GM12878 (cell line): ENCODE data around the gene CNNM3. TPM values are rescaled to one million over a fixed set of nuclear protein-coding genes. Genes with fewer than 3 reads are reported as not detected.

Source experiments
- ATAC-seq: fragments of 200-7000 bp; cut with Tn5 transposase; 3 replicates; pipeline ENCODE4 v1.9.1; 2020; ENCODE audit warnings: mild to moderate bottlenecking, moderate library complexity
- BruUV-seq: library from RNA; stranded (reverse); fragments of 400-500 nt; replicated peaks from 2 replicates; lab custom pipeline; 2021; lab: Mats Ljungman, UMichigan
- CTCF ChIA-PET: fragments of 300-600 bp; sonication (Branson Sonifier 250); formaldehyde crosslinking; extraction: SDS; loops from one replicate; lab custom pipeline; 2021; ENCODE audit warnings: inconsistent platforms; lab: Yijun Ruan, JAX
- POLR2A ChIA-PET: fragments of 350-600 bp; formaldehyde crosslinking; extraction: SDS; loops from one replicate; lab custom pipeline; 2021; ENCODE audit warnings: inconsistent platforms; lab: Charles Lee
- RAD21 ChIA-PET: fragments of 300-600 bp; sonication (Branson Sonifier 250); formaldehyde crosslinking; loops from one replicate; lab custom pipeline; 2023; ENCODE audit warnings: antibody characterized with exemption; ENCODE audit not compliant: unreplicated experiment; lab: Charles Lee
- SMC1A ChIA-PET: fragments of 300-600 bp; sonication (Branson Sonifier 250); formaldehyde crosslinking; loops from one replicate; lab custom pipeline; 2023; ENCODE audit not compliant: unreplicated experiment, uncharacterized antibody; lab: Charles Lee
- DNase-seq: peaks from one replicate; pipeline ENCODE4 v3.0.0-alpha.2; 2011; ENCODE audit warnings: low read depth, low spot score
- FAIRE-seq: peaks from 3 replicates; lab custom pipeline; 2011; peaks lifted over from hg19 to GRCh38; lab: Jason Lieb, UNC
- H2AFZ ChIP-seq: 2 replicates; pipeline ENCODE4 v1.6.0; 2011; ENCODE audit warnings: low read depth, low read length, control low read depth; ENCODE audit not compliant: control insufficient read depth
- H3K27ac ChIP-seq: 2 replicates; pipeline ENCODE4 v1.5.1; 2011; ENCODE audit warnings: control low read depth; ENCODE audit not compliant: control insufficient read depth, insufficient read depth
- H3K27me3 ChIP-seq, 2 experiments: replicated peaks in 1 of 2; 2 replicates each; pipeline versions ENCODE4 v1.6.0 to v1.6.1; 2011; ENCODE audit warnings: low read length in 1 of 2; ENCODE audit not compliant: control insufficient read depth in 2 of 2, insufficient read depth in 2 of 2
- H3K36me3 ChIP-seq, 2 experiments: 2 replicates each; pipeline ENCODE4 v1.5.1; 2011; ENCODE audit warnings: low read length in 1 of 2; ENCODE audit not compliant: control insufficient read depth in 2 of 2, insufficient read depth in 2 of 2
- H3K4me1 ChIP-seq: 2 replicates; pipeline ENCODE4 v1.6.1; 2011; ENCODE audit warnings: mild to moderate bottlenecking, low read length, moderate library complexity, mixed read lengths; ENCODE audit not compliant: control insufficient read depth, insufficient read depth
- H3K4me2 ChIP-seq: 2 replicates; pipeline ENCODE4 v1.6.0; 2011; ENCODE audit warnings: control low read depth; ENCODE audit not compliant: control insufficient read depth, insufficient read depth
- H3K4me3 ChIP-seq: fragments of 200-600 bp; sonication (generic); 2 replicates; pipeline ENCODE4 v1.5.1; 2016
- H3K79me2 ChIP-seq: 2 replicates; pipeline ENCODE4 v1.6.0; 2011; ENCODE audit warnings: low read length; ENCODE audit not compliant: control insufficient read depth, insufficient read depth
- H3K9ac ChIP-seq: 2 replicates; pipeline ENCODE4 v1.8.0; 2011; ENCODE audit warnings: low read length, control low read depth, mixed read lengths; ENCODE audit not compliant: control insufficient read depth, insufficient read depth
- H3K9me3 ChIP-seq: replicated peaks from 3 replicates; pipeline ENCODE4 v1.5.1; 2011; ENCODE audit warnings: mild to moderate bottlenecking, low read length; ENCODE audit not compliant: control insufficient read depth, insufficient read depth
- H4K20me1 ChIP-seq: 2 replicates; pipeline ENCODE4 v1.6.0; 2011; ENCODE audit not compliant: control insufficient read depth, insufficient read depth
- CHD4 ChIP-seq: fragments of 200-600 bp; sonication (generic); IDR thresholded peaks from 2 replicates; pipeline ENCODE4 v1.6.1; 2016; ENCODE audit warnings: mild to moderate bottlenecking
- CTCF ChIP-seq, 3 experiments: IDR thresholded peaks in 2 of 3; conservative IDR thresholded peaks in 1 of 3; 2 replicates each; pipeline ENCODE4 v1.5.1; 2011; ENCODE audit warnings: low read depth in 3 of 3, low read length in 3 of 3, mild to moderate bottlenecking in 3 of 3, control low read depth in 2 of 3, moderate library complexity in 2 of 3, inconsistent platforms in 1 of 3, mixed read lengths in 1 of 3; ENCODE audit not compliant: control insufficient read depth in 2 of 3, insufficient read depth in 1 of 3; ENCODE audit errors: extremely low read depth in 1 of 3
- E2F4 ChIP-seq: IDR thresholded peaks from 2 replicates; pipeline ENCODE4 v1.6.1; 2012; ENCODE audit warnings: low read depth, low read length, improper control_type of control experiment
- IKZF1 ChIP-seq: fragments of 450-650 bp; conservative IDR thresholded peaks from 2 replicates; pipeline ENCODE4 v1.6.1; 2017; ENCODE audit warnings: antibody characterized with exemption, mild to moderate bottlenecking
- JUNB ChIP-seq: IDR thresholded peaks from 2 replicates; pipeline ENCODE4 v1.6.1; 2016; ENCODE audit warnings: antibody characterized with exemption, mild to moderate bottlenecking
- PAX8 ChIP-seq: fragments of 450-650 bp; IDR thresholded peaks from 2 replicates; pipeline ENCODE4 v1.6.1; 2017; ENCODE audit warnings: mild to moderate bottlenecking, moderate library complexity
- PBX3 ChIP-seq: IDR thresholded peaks from 2 replicates; pipeline ENCODE4 v1.6.1; 2011; ENCODE audit warnings: mild to moderate bottlenecking, low read depth, low read length, moderate library complexity; ENCODE audit not compliant: insufficient replicate concordance
- PML ChIP-seq: IDR thresholded peaks from 2 replicates; pipeline ENCODE4 v1.6.1; 2012; ENCODE audit warnings: low read length, inconsistent platforms
- ZNF207 ChIP-seq: fragments of 450-650 bp; IDR thresholded peaks from 2 replicates; pipeline ENCODE4 v1.6.1; 2014; ENCODE audit warnings: antibody characterized with exemption, mild to moderate bottlenecking, borderline replicate concordance
- WGBS: methylation state at CpG from one replicate; pipeline ENCODE4 v1.1.6; 2016; ENCODE audit warnings: low lambda C conversion rate; ENCODE audit not compliant: insufficient replicate concordance, insufficient coverage; ENCODE audit errors: missing lambda C conversion rate; 5-methylcytosine and 5-hydroxymethylcytosine counted together
- in situ Hi-C: fragments of 300-500 bp; cut with MboI; formaldehyde crosslinking; loops from 9 replicates; pipeline ENCODE4 v1.14.3; 2018; ENCODE audit warnings: mixed read lengths
- intact Hi-C: fragments of 100-400 bp; cut with micrococcal nuclease; formaldehyde crosslinking; loops from one replicate; pipeline ENCODE4 v1.14.2; 2022; ENCODE audit not compliant: unreplicated experiment
- polyA plus RNA-seq, 11 experiments: library from polyadenylated mRNA; depleted of rRNA in 4 of 11; unstranded in 6 of 11; stranded (reverse) in 5 of 11; fragments of >200 nt; fragmentation: Nextera tagmentation in 4 of 11; fragmentation: Illumina TruSeq in 1 of 11; extraction: Ambion mirVana in 4 of 11; extraction: Trizol in 1 of 11; gene quantifications; 1 replicate in 1 of 11; 2 replicates in 10 of 11; pipeline versions ENCODE4 v1.2.1 to v1.2.3, GENCODE V29; 2011 to 2016; ENCODE audit warnings: inconsistent platforms in 2 of 11, missing spikeins in 2 of 11, low read depth in 1 of 11
- total RNA-seq, 4 experiments: library from RNA; depleted of rRNA in 3 of 4; stranded (reverse); fragments of >200 nt in 3 of 4; fragmentation: Illumina TruSeq in 1 of 4; extraction: Trizol in 1 of 4; gene quantifications; 2 replicates each; pipeline versions ENCODE4 v1.2.1 to v1.2.3, GENCODE V29; 2013 to 2021
- TF ChIP-seq, protein P1 (sequence below): IDR thresholded peaks from 2 replicates; pipeline ENCODE4 v1.6.1; 2011; ENCODE audit warnings: low read depth, low read length, improper control_type of control experiment, borderline replicate concordance

Gene CNNM3
- total and polyA plus RNA-seq, 10 of the 15 experiments (the other 5 are each of a cell fraction or from before 2014, with no cell fraction given): 0.72 to 14.3 (median 4.0) TPM

GRCh38 chr2:96826546-96827278 lies 10.6 kb downstream of the CNNM3 start (continued):
- TF ChIP-seq, protein P1, sequence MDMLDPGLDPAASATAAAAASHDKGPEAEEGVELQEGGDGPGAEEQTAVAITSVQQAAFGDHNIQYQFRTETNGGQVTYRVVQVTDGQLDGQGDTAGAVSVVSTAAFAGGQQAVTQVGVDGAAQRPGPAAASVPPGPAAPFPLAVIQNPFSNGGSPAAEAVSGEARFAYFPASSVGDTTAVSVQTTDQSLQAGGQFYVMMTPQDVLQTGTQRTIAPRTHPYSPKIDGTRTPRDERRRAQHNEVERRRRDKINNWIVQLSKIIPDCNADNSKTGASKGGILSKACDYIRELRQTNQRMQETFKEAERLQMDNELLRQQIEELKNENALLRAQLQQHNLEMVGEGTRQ: no peak

DNA sequence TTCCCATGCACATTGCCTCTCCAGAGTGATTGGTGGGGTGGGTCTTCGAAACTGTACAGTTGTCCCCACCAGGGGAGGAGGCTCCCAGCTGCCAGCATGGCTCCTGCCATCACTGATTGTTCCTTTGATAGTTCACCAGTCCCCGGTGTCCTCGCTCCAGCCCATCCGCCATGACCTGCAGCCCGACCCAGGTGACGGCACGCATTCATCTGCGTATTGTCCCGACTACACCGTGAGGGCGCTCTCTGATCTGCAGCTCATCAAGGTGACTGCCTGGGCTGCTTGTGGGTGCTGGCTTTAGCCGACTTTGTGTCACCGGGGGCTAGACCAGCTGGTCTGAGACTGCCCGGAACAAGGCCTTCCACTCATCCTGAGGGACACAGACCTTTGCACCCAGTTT lies 12.4 kb downstream of the CNNM3 start:
- no peak overlapping the region for H2AFZ ChIP-seq
- H3K4me2 ChIP-seq: no peak overlapping the region
- H3K9me3 ChIP-seq: no peaks in the 10 kb centered on the region
- SMC1A ChIA-PET: no interaction called here
- H3K79me2 ChIP-seq: no peaks in the 10 kb centered on the region
- no peaks in the 10 kb centered on the region for H3K27me3 ChIP-seq
- TF ChIP-seq JUNB (no peak), CHD4 (no peak), PML (no peak), E2F4 (no peak), CTCF (IDR thresholded peaks at IDR 0.05 in 2 of 3, conservative IDR thresholded peaks at IDR 0.05 in 1 of 3; ENCODE audit: control insufficient read depth in 2 of 3, extremely low read depth in 1 of 3, insufficient read depth in 1 of 3, low read depth in 3 of 3, low read length in 3 of 3) (no peak), PBX3 (no peak), IKZF1 (no peak), ZNF207 (no peak), PAX8 (no peak)
- TF ChIP-seq, protein P1: no peak
- TF ChIP-seq, all 136 proteins: peak for 0
- H3K9ac ChIP-seq: no peak overlapping the region
- H4K20me1 ChIP-seq: no peaks in the 10 kb centered on the region
- ChIA-PET CTCF (no interaction called here), RAD21 (no interaction called here), POLR2A (no interaction called here)
- DNase-seq: no peak
- H3K4me1 ChIP-seq: no peaks in the 10 kb centered on the region
- no TSS peak for BruUV-seq
- H3K36me3 ChIP-seq: peaks cover 7 to 28% of the 10 kb centered on the region in 2 experiments; a peak in 3 of 4 replicates
- WGBS: 98% methylated on average over 14 of the region's 14 CpGs
- ATAC-seq: no peak
- H3K4me3 ChIP-seq: no peak overlapping the region
- in situ Hi-C loops: no loop called here
- no peak for FAIRE-seq
- intact Hi-C loops: no loop called here
- H3K27ac ChIP-seq: no peak overlapping the region
